ENCODE measurements around the gene MGARP. TPM values are rescaled to one million over a fixed set of nuclear protein-coding genes. Genes with fewer than 3 reads are reported as not detected.
A peak's percentile ranks its signal among the peaks of the same experiment; 100 is the strongest.

The MGARP gene
- total and polyA plus RNA-seq, 9 of the 15 experiments (the other 6 are each of a cell fraction or from before 2014, with no cell fraction given): 0.11 to 0.45 (median 0.23) TPM; not detected in 4

GRCh38 chr4:139295206-139295941 is 15.3 kb upstream of the MGARP start (continued):
- TF ChIP-seq ZBTB40 (IDR thresholded peaks at IDR 0.05): peak; percentile 69
- no peak for TF ChIP-seq ZBTB40 (CRISPR knock-in tag; IDR thresholded peaks at IDR 0.05)
- no peak for TF ChIP-seq GTF3C2 (IDR thresholded peaks at IDR 0.05; ENCODE audit: borderline replicate concordance, extremely low read depth, insufficient read length)
- TF ChIP-seq VEZF1 (CRISPR knock-in tag; IDR thresholded peaks at IDR 0.05): no peak; the same call in 1 of the 2 replicates
- TF ChIP-seq ZMIZ1 (IDR thresholded peaks at IDR 0.05; ENCODE audit: low read depth in 2 of 2, low read length in 2 of 2): peak in 1 of 2 experiments; percentile 35; a peak in 1 of 4 replicates
- 0 out of 2 replicates have a peak, but pooled peaks have one; percentile 80 for TF ChIP-seq NBN (IDR thresholded peaks at IDR 0.05; ENCODE audit: low read depth)
- no peak for TF ChIP-seq HIVEP1 (CRISPR knock-in tag; IDR thresholded peaks at IDR 0.05)
- TF ChIP-seq POLR2AphosphoS2 (IDR thresholded peaks at IDR 0.05; ENCODE audit: low read length): no peak

All from K562 (cell line).